PFSK-1 (cell line): ENCODE data around the gene TMEM167B.

Experiments
- FOXP2 ChIP-seq: optimal IDR thresholded peaks from 2 replicates; pipeline ENCODE3; 2011; ENCODE audit warnings: borderline replicate concordance, control low read depth, inconsistent platforms; ENCODE audit not compliant: insufficient read depth; ENCODE audit errors: extremely low read length, extremely low read depth
- POLR2AphosphoS5 ChIP-seq: IDR thresholded peaks from 2 replicates; pipeline ENCODE4 v1.6.1; 2012; ENCODE audit warnings: low read depth, mild to moderate bottlenecking, control low read depth, low read length, moderate library complexity
- REST ChIP-seq, 2 experiments: IDR thresholded peaks; 2 replicates each; pipeline versions ENCODE4 v1.6.1 to v1.8.0; 2011 to 2012; ENCODE audit warnings: low read depth in 2 of 2, low read length in 2 of 2, control low read depth in 1 of 2, inconsistent platforms in 1 of 2, mild to moderate bottlenecking in 1 of 2, moderate library complexity in 1 of 2; ENCODE audit not compliant: insufficient read depth in 1 of 2
- SIN3A ChIP-seq: IDR thresholded peaks from 2 replicates; pipeline ENCODE4 v1.6.1; 2012; ENCODE audit warnings: mild to moderate bottlenecking, low read length, moderate library complexity, borderline replicate concordance; ENCODE audit not compliant: insufficient read depth
- TAF1 ChIP-seq: IDR thresholded peaks from 2 replicates; pipeline ENCODE4 v1.6.1; 2012; ENCODE audit warnings: low read length, control low read depth, borderline replicate concordance; ENCODE audit not compliant: insufficient read depth

The TMEM167B gene

GRCh38 chr1:109080441-109081082, 10.0 kb upstream of the TMEM167B start:
- no peak for TF ChIP-seq TAF1
- no peak for TF ChIP-seq SIN3A
- TF ChIP-seq POLR2AphosphoS5 = no peak
- no peak for TF ChIP-seq REST (IDR thresholded peaks at IDR 0.05; ENCODE audit: insufficient read depth in 1 of 2, low read depth in 2 of 2, low read length in 2 of 2)
- TF ChIP-seq FOXP2 = no peak

GRCh38 chr1:109083501-109083900, 7.1 kb upstream of the TMEM167B start:
- no peak for TF ChIP-seq POLR2AphosphoS5
- no peak for TF ChIP-seq TAF1
- TF ChIP-seq REST (IDR thresholded peaks at IDR 0.05; ENCODE audit: insufficient read depth in 1 of 2, low read depth in 2 of 2, low read length in 2 of 2) = no peak
- no peak for TF ChIP-seq FOXP2
- TF ChIP-seq SIN3A = no peak

GRCh38 chr1:109083923-109084322, 6.6 kb upstream of the TMEM167B start:
- no peak for TF ChIP-seq TAF1
- no peak for TF ChIP-seq FOXP2
- TF ChIP-seq POLR2AphosphoS5 = no peak
- no peak for TF ChIP-seq SIN3A
- TF ChIP-seq REST (IDR thresholded peaks at IDR 0.05; ENCODE audit: insufficient read depth in 1 of 2, low read depth in 2 of 2, low read length in 2 of 2) = no peak

- TF ChIP-seq FOXP2 (no peak), POLR2AphosphoS5 (no peak), TAF1 (no peak), REST (IDR thresholded peaks at IDR 0.05; ENCODE audit: insufficient read depth in 1 of 2, low read depth in 2 of 2, low read length in 2 of 2) (no peak)
Measured at GRCh38 chr1:109084563-109085517, 5.7 kb upstream of the TMEM167B start.
